Measurements from ENCODE around the gene KIAA1671. TPM values are rescaled to one million over a fixed set of nuclear protein-coding genes. Genes with fewer than 3 reads are reported as not detected.

The KIAA1671 gene
- total and polyA plus RNA-seq, 2 of the 13 experiments (the other 11 are each of a cell fraction or from before 2014, with no cell fraction given) = 13.5 to 13.6 TPM

- H3K9ac ChIP-seq (ENCODE audit: insufficient read depth, low read depth, low read length) = no peak overlapping the region
- no peaks in the 10 kb centered on the region for H3K4me1 ChIP-seq (ENCODE audit: insufficient read depth, low read length)
- no TSS peak for BruUV-seq (replicated peaks)
- no peak for DNase-seq (ENCODE audit: low spot score)
- H3K4me3 ChIP-seq (replicated peaks in 1 of 3; ENCODE audit: insufficient read depth in 1 of 3, low read depth in 2 of 3, low read length in 3 of 3) = no peak overlapping the region
- H4K20me1 ChIP-seq (ENCODE audit: insufficient read depth, low read length) = no peaks in the 10 kb centered on the region
- in situ Hi-C loops (cut with HindIII; ENCODE audit: extremely low pct_ligation_motif_present, low pct_unique_long_range_greater_than_20kb) (no loop called here), intact Hi-C loops (cut with micrococcal nuclease; ENCODE audit: unreplicated experiment) (no loop called here)
- peaks cover 0 to 1% of the 10 kb centered on the region in 2 experiments; a peak in 4 of 5 replicates for H3K36me3 ChIP-seq (replicated peaks in 1 of 2; ENCODE audit: control insufficient read depth in 1 of 2, insufficient read depth in 2 of 2, low read length in 2 of 2)
- POLR2A ChIA-PET = no interaction called here
- 89% methylated on average over 11 of the region's 15 CpGs for WGBS (ENCODE audit: low lambda C conversion rate)
- no peaks in the 10 kb centered on the region for H3K27me3 ChIP-seq (ENCODE audit: control insufficient read depth in 1 of 2, insufficient read depth in 2 of 2, low read length in 2 of 2)
- H3K9me3 ChIP-seq (ENCODE audit: low read length) = no peaks in the 10 kb centered on the region
- H3K4me2 ChIP-seq (ENCODE audit: low read depth, low read length) = no peak overlapping the region
- no peak for FAIRE-seq
- H2AFZ ChIP-seq (ENCODE audit: low read length) = no peak overlapping the region
- CTCF ChIA-PET (ENCODE audit: low intra/inter-chr PET ratio, low total read pairs) = no interaction called here
- ATAC-seq = no peak
- no peaks in the 10 kb centered on the region for H3K79me2 ChIP-seq (ENCODE audit: insufficient read depth, low read length)
- H3K27ac ChIP-seq (ENCODE audit: extremely low read length, insufficient read depth, low read length) = no peak overlapping the region
- TF ChIP-seq ZXDC (CRISPR knock-in tag; IDR thresholded peaks at IDR 0.05) (no peak), E2F2 (CRISPR knock-in tag; IDR thresholded peaks at IDR 0.05; ENCODE audit: borderline replicate concordance) (no peak), KMT2B (CRISPR knock-in tag; IDR thresholded peaks at IDR 0.05) (no peak), NONO (IDR thresholded peaks at IDR 0.05) (no peak), NONO (CRISPR knock-in tag; conservative IDR thresholded peaks at IDR 0.05) (no peak), ZBTB26 (CRISPR knock-in tag; IDR thresholded peaks at IDR 0.05; ENCODE audit: borderline replicate concordance) (no peak), RNF2 (conservative IDR thresholded peaks at IDR 0.05; ENCODE audit: low read depth) (no peak), ZBTB40 (IDR thresholded peaks at IDR 0.05) (no peak), ZBTB40 (CRISPR knock-in tag; IDR thresholded peaks at IDR 0.05) (no peak), PHF21A (CRISPR knock-in tag; IDR thresholded peaks at IDR 0.05) (no peak), ZNF253 (CRISPR knock-in tag; IDR thresholded peaks at IDR 0.05; ENCODE audit: borderline replicate concordance) (no peak)
Observed at GRCh38 chr22:25066861-25067435, 114.4 kb downstream of the KIAA1671 start.
